Measurements from ENCODE around the gene KCNQ5.

The KCNQ5 gene

DNA sequence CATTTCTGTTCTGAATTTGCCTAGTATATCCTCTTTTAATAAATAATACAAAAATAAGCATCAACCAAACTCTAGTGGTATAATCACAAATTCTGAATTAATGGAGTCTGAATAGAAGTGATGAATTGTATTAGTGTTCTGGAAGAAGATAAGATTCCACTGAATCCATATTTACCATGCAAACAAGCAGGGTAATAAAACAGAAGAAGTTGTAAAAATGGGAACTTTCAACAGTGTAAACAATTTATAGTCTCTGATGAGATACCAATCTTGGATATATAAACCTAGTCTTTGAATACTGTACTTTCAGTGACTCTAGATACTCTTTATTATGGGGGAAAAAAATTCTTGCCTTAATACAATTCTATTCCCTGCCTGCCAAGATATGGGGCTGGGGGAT, 405.8 kb downstream of the KCNQ5 start:
- Histone ChIP-seq H3K27ac (no peak overlapping the region), H3K9me3 (no peaks in the 10 kb centered on the region), H3K27me3 (no peaks in the 10 kb centered on the region), H3K4me3 (no peak overlapping the region), H3K36me3 (no peaks in the 10 kb centered on the region), H3K4me1 (no peaks in the 10 kb centered on the region)
- TF ChIP-seq CTCF (IDR thresholded peaks at IDR 0.05) = no peak
- intact Hi-C loops (cut with DNase I; ENCODE audit: low total_unique reads) = no loop called here
- DNase-seq = no peak

- H3K36me3 ChIP-seq = no peaks in the 10 kb centered on the region
- intact Hi-C loops (cut with DNase I; ENCODE audit: low total_unique reads) = no loop called here
- H3K4me3 ChIP-seq = no peak overlapping the region
- no peaks in the 10 kb centered on the region for H3K4me1 ChIP-seq
- TF ChIP-seq CTCF (IDR thresholded peaks at IDR 0.05) = no peak
- no peak for DNase-seq
- no peaks in the 10 kb centered on the region for H3K9me3 ChIP-seq
- no peak overlapping the region for H3K27ac ChIP-seq
- no peaks in the 10 kb centered on the region for H3K27me3 ChIP-seq
These were observed 406.4 kb downstream of the KCNQ5 start for GRCh38 chr6:73028124-73028766.

DNA sequence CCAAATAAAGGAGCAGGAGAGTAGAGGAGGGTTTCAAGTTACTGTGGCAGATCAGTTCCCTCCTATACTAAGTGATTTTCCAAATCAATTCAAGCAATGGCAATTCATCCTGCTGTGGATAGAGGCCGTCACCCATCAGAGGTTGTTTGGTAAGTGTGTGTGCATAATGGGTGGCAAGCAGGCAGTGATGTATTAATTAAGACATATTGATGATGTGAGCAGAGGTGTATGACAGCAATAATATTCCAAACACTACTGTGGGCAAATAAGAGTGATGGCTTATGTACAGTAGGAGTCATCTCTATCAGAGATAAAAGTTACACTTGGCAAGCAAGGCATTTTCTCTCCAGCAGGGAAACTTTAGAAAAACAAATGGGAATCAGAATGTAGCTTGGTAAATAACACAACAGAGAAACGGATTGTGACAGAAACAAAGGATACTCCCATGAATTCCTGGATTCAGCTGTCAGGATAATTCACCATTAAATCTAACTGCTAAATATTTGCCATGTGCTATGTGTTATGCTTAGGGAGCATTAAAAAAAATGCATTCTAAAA, 407.1 kb downstream of the KCNQ5 start:
- Histone ChIP-seq H3K9me3 (no peaks in the 10 kb centered on the region), H3K27ac (no peak overlapping the region), H3K4me3 (no peak overlapping the region), H3K36me3 (no peaks in the 10 kb centered on the region), H3K27me3 (no peaks in the 10 kb centered on the region), H3K4me1 (no peaks in the 10 kb centered on the region)
- no peak for DNase-seq
- no peak for TF ChIP-seq CTCF (IDR thresholded peaks at IDR 0.05)
- intact Hi-C loops (cut with DNase I; ENCODE audit: low total_unique reads) = no loop called here

GRCh38 chr6:73030257-73030656, 408.4 kb downstream of the KCNQ5 start:
- H3K27ac ChIP-seq = no peak overlapping the region
- H3K4me3 ChIP-seq = no peak overlapping the region
- no peaks in the 10 kb centered on the region for H3K27me3 ChIP-seq
- TF ChIP-seq CTCF (IDR thresholded peaks at IDR 0.05) = no peak
- H3K4me1 ChIP-seq = no peaks in the 10 kb centered on the region
- intact Hi-C loops (cut with DNase I; ENCODE audit: low total_unique reads) = no loop called here
- no peaks in the 10 kb centered on the region for H3K9me3 ChIP-seq
- H3K36me3 ChIP-seq = no peaks in the 10 kb centered on the region
- DNase-seq = no peak

DNA sequence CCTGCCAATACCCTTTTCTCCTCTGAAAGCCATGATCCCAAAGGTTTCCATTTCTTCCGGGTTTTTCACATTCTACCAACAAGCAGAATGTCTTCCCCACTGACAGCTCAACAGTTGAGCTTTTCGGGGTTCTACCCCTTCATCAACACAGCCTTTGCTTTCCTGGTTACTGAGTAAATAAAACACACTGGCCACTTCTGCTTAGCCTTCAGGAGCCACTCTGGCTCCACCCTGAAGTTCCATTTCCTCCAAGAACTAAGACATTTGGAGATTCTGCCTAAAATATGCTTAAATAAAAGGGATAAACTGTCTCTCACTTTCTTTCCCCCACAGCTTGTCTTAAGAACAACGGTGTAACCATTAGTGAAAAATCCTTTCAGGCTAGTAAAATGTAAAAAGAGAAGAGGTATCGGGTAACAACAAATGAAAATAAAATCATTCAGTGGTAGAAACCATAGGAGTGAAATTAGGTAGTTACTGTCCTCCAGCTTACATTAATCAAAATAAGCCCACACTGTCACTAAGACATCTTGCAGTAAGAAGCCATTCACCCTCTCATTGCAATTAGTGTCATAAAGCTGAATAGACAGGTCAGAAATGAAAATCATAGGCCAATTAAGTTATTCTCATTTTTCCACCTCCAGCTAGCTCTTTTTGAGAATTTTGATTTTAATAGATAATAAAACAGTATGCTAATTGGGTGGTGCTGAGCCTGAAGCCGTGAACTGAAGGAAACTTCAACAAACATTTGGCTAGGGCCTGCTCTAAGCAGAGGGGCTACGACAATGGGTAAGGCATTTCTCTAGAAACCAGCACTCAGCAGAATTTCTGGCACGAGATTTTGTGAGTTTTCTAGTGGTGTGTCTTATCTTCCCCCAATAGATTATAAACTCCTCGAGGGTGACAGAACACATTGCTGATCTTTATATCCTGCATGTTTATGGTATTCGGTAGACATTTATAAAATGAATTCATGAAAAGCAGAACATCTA, 409.2 kb downstream of the KCNQ5 start:
- Histone ChIP-seq H3K9me3 (no peaks in the 10 kb centered on the region), H3K27me3 (no peaks in the 10 kb centered on the region), H3K36me3 (no peaks in the 10 kb centered on the region), H3K4me1 (no peaks in the 10 kb centered on the region), H3K27ac (no peak overlapping the region), H3K4me3 (no peak overlapping the region)
- no peak for DNase-seq
- TF ChIP-seq CTCF (IDR thresholded peaks at IDR 0.05) = no peak
- intact Hi-C loops (cut with DNase I; ENCODE audit: low total_unique reads) = no loop called here
